Neuronal stem cell (in vitro differentiated cells): ENCODE results near the gene OLFML1.
A peak's percentile ranks its signal among the peaks of the same experiment; 100 is the strongest.

Experiments used
- DNase-seq: peaks from one replicate; pipeline ENCODE4 v3.0.0-alpha.2; 2013; ENCODE audit warnings: low spot score
- H2AFZ ChIP-seq: one replicate; pipeline ENCODE4 v1.6.1; 2013; ENCODE audit warnings: mild to moderate bottlenecking, low read length, inconsistent platforms
- H2AK5ac ChIP-seq: 2 replicates; pipeline ENCODE4 v1.6.1; 2013; ENCODE audit warnings: low read depth, mild to moderate bottlenecking, inconsistent platforms, low read length, moderate library complexity, mixed read lengths
- H2BK120ac ChIP-seq: 2 replicates; pipeline ENCODE4 v1.6.1; 2013; ENCODE audit warnings: low read depth, mild to moderate bottlenecking, inconsistent platforms, low read length, moderate library complexity, mixed read lengths
- H2BK12ac ChIP-seq: one replicate; pipeline ENCODE4 v1.6.1; 2013; ENCODE audit warnings: low read length, inconsistent platforms
- H2BK15ac ChIP-seq: 2 replicates; pipeline ENCODE4 v1.6.1; 2013; ENCODE audit warnings: mild to moderate bottlenecking, low read length, inconsistent platforms, mixed read lengths
- H2BK5ac ChIP-seq: one replicate; pipeline ENCODE4 v1.6.1; 2013; ENCODE audit warnings: inconsistent platforms, mild to moderate bottlenecking, low read length, moderate library complexity
- H3K14ac ChIP-seq: one replicate; pipeline ENCODE4 v1.6.1; 2013; ENCODE audit warnings: low read length, inconsistent platforms
- H3K18ac ChIP-seq: 2 replicates; pipeline ENCODE4 v1.6.1; 2013; ENCODE audit warnings: low read length, inconsistent platforms
- H3K23ac ChIP-seq: 2 replicates; pipeline ENCODE4 v1.6.1; 2013; ENCODE audit warnings: low read depth, mild to moderate bottlenecking, mixed read lengths, low read length, inconsistent platforms; ENCODE audit not compliant: poor library complexity
- H3K27ac ChIP-seq: replicated peaks from 3 replicates; pipeline ENCODE4 v1.5.1; 2013; ENCODE audit warnings: low read length, inconsistent platforms
- H3K27me3 ChIP-seq, 3 experiments: 2 replicates each; pipeline ENCODE4 v1.6.1; 2013; ENCODE audit warnings: low read length in 3 of 3, mild to moderate bottlenecking in 2 of 3, inconsistent platforms in 1 of 3, low read depth in 1 of 3, mixed read lengths in 1 of 3, moderate library complexity in 1 of 3; ENCODE audit not compliant: control insufficient read depth in 3 of 3, insufficient read depth in 3 of 3
- H3K36me3 ChIP-seq, 2 donors: replicated peaks in 1 of 2; 2 replicates each; pipeline ENCODE4 v1.6.1; 2013; ENCODE audit warnings: low read length in 2 of 2; ENCODE audit not compliant: control insufficient read depth in 2 of 2, insufficient read depth in 2 of 2
- H3K4ac ChIP-seq: 2 replicates; pipeline ENCODE4 v1.6.1; 2013; ENCODE audit warnings: inconsistent platforms, mild to moderate bottlenecking, low read length, moderate library complexity
- H3K4me1 ChIP-seq, 2 donors: 1 replicate in 1 of 2; 2 replicates in 1 of 2; pipeline ENCODE4 v1.6.1; 2013; ENCODE audit warnings: low read length in 2 of 2, low read depth in 1 of 2; ENCODE audit not compliant: control insufficient read depth in 2 of 2, insufficient read depth in 1 of 2
- H3K4me2 ChIP-seq: one replicate; pipeline ENCODE4 v1.6.1; 2013; ENCODE audit warnings: mild to moderate bottlenecking, low read length, inconsistent platforms; ENCODE audit not compliant: insufficient read depth, poor library complexity, severe bottlenecking
- H3K4me3 ChIP-seq, 2 donors: 2 replicates each; pipeline ENCODE4 v1.5.1; 2013; ENCODE audit warnings: low read length in 2 of 2, mild to moderate bottlenecking in 2 of 2, inconsistent platforms in 1 of 2, moderate library complexity in 1 of 2
- H3K79me1 ChIP-seq: one replicate; pipeline ENCODE4 v1.6.1; 2013; ENCODE audit warnings: low read depth, mild to moderate bottlenecking, inconsistent platforms, low read length, moderate library complexity
- H3K9ac ChIP-seq: one replicate; pipeline ENCODE4 v1.6.1; 2013; ENCODE audit warnings: mild to moderate bottlenecking, low read depth, low read length, inconsistent platforms; ENCODE audit not compliant: poor library complexity
- H3K9me3 ChIP-seq, 2 donors: replicated peaks in 1 of 2; 2 replicates each; pipeline versions ENCODE3 to v1.6.1; 2013; ENCODE audit warnings: low read length in 2 of 2, mild to moderate bottlenecking in 2 of 2, inconsistent platforms in 1 of 2, low read depth in 1 of 2, mixed read lengths in 1 of 2, moderate library complexity in 1 of 2; ENCODE audit not compliant: control insufficient read depth in 2 of 2, insufficient read depth in 1 of 2
- H4K8ac ChIP-seq: one replicate; pipeline ENCODE4 v1.6.1; 2013; ENCODE audit warnings: low read depth, mild to moderate bottlenecking, inconsistent platforms, low read length, moderate library complexity
- H4K91ac ChIP-seq: one replicate; pipeline ENCODE4 v1.6.1; 2013; ENCODE audit warnings: low read length, low read depth, mild to moderate bottlenecking, inconsistent platforms; ENCODE audit not compliant: poor library complexity
- WGBS, 2 donors: extraction: QIAGEN DNeasy Blood & Tissue Kit; methylation state at CpG; one replicate each; pipeline ENCODE4 v1.1.7; 2013; ENCODE audit warnings: missing lambda C conversion rate in 2 of 2, mixed read lengths in 1 of 2; ENCODE audit not compliant: insufficient read length in 2 of 2, insufficient replicate concordance in 1 of 2; ENCODE audit errors: extremely low coverage in 2 of 2; 5-methylcytosine and 5-hydroxymethylcytosine counted together

The OLFML1 gene

DNA sequence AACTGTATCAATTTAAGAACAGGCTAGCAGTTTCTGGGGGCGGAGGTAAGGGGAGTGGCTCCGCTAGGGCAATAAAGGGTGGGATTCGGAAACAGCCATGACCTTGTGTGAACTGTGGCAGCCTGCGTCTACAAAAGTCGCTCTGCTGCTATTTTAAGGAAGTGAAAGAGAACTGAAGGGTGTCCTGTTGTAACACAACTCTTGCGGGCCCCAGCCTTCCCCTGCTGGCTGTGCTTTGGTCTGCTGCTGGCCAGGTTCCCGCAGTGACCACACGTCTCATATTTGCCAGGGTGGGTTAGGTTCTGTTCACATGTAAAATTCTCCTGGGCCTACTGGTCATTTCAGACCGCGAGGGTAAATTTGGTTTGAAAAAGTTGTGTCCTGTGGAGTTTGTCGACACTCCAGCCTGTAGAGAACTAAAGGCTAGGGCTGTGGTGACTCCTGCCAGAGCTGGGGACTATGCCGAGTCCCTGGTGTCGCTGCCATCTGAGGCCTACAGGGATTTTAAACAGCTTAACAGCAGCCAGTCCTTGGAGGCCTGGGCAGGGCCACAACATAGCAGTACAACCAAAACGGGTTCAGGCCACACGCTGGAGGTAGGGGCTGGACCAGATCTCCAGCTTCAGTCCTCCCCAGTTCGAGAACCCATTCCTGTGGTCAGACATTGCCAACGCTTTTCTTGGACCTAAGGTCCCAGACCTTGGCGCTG, 27.4 kb downstream of the OLFML1 start:
- no CpG with 5 or more reads among the region's 18 CpGs for WGBS, 2 donors
- Histone ChIP-seq H2BK5ac (no peak overlapping the region), H3K4me3 (peak overlapping the region; percentile 61 to 88)

DNA sequence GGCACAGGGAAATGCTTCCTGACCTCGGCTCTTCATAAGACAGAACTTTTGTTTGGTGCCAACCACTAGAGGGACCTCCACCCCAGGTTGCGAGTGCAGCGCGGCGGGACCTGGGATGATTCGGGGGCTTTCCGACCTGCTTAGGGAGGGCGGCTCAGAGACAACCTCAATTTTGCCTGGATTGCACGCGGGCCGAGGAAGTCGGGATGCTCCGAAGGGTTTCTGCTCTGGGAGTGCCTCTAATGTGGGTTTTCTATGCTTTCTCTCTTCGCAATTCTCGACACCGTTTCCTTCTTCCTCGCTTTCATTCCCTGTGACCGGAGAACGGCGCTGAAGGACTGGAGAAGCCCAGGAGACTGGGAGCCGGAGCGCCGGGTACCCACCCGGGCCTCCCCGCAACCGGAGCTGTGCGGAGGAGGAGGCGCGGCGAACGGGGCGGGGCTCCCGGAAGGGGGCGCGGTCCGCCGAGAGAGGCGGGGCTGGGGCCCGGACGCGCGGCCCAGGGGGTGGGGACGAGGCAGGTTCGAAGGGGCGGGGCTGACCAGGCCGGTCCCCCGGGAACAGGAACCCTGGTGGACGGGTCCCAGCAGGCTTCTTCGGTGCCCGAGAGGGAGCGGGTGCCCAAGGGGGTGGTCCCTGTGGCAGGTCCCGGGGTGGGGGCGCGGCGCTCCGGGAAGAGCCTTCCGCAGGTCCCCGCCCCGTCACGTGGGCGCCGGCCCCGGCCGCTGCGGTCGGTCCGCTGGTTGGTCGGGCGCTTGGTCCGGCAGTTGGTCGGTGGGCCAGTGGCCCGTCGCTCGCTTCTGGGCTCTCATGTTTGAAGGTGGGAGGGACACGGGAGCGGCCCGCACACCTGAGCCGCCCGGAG, 28.2 kb downstream of the OLFML1 start, which contains the start of gene PPFIBP2:
TSS of gene PPFIBP2 (plus strand) at position 766 of the 865 bp plus-strand sequence. CDS start 35,477 bp downstream, outside the sequence.
- peak within 1 kb of the TSS; percentile 98 for H3K14ac ChIP-seq
- peak; percentile 74 for DNase-seq
- peak within 1 kb of the TSS; percentile 91 for H3K9ac ChIP-seq
- H3K18ac ChIP-seq, result peak within 1 kb of the TSS; percentile 96
- peak within 1 kb of the TSS; percentile 85 for H3K23ac ChIP-seq
- H2AFZ ChIP-seq, result peak within 1 kb of the TSS; percentile 99
- peak within 1 kb of the TSS; percentile 97 for H3K4me2 ChIP-seq
- H3K36me3 ChIP-seq, result no peaks in the 10 kb centered on the region
- H3K27ac ChIP-seq, result peak within 1 kb of the TSS; percentile 78
- H2BK5ac ChIP-seq, result peak within 1 kb of the TSS; percentile 85
- H2BK120ac ChIP-seq, result no peak within 1 kb of the TSS
- H3K27me3 ChIP-seq, result peaks cover 0 to 61% (median 13%) of the 10 kb centered on the region in 3 experiments
- peak within 1 kb of the TSS; percentile 10 for H2BK12ac ChIP-seq
- no peak within 1 kb of the TSS for H2AK5ac ChIP-seq
- no peaks in the 10 kb centered on the region for H3K9me3 ChIP-seq
- peak within 1 kb of the TSS; percentile 82 for H4K8ac ChIP-seq
- peak within 1 kb of the TSS; percentile 84 for H2BK15ac ChIP-seq
- H3K79me1 ChIP-seq, result no peaks in the 10 kb centered on the region
- H3K4ac ChIP-seq, result peak within 1 kb of the TSS; percentile 84
- peak within 1 kb of the TSS; percentile 61 to 88 for H3K4me3 ChIP-seq
- no CpG with 5 or more reads among the region's 79 CpGs for WGBS, 2 donors
- peaks cover 6 to 10% of the 10 kb centered on the region in 2 donors for H3K4me1 ChIP-seq
- no peak within 1 kb of the TSS for H4K91ac ChIP-seq

More for the DNA sequence above, 27.4 kb downstream of the OLFML1 start:
- H2AFZ ChIP-seq, result peak overlapping the region; percentile 99
- H2AK5ac ChIP-seq, result no peak overlapping the region
- H3K18ac ChIP-seq, result peak overlapping the region; percentile 48
- no peak overlapping the region for H2BK120ac ChIP-seq
- no peak overlapping the region for H4K91ac ChIP-seq
- H3K36me3 ChIP-seq, result no peaks in the 10 kb centered on the region
- H3K27me3 ChIP-seq, result peaks cover 0 to 60% (median 13%) of the 10 kb centered on the region in 3 experiments
- no peak overlapping the region for H2BK12ac ChIP-seq
- peak overlapping the region; percentile 70 for H3K4me2 ChIP-seq
- H2BK15ac ChIP-seq, result no peak overlapping the region
- no peaks in the 10 kb centered on the region for H3K9me3 ChIP-seq
- H3K27ac ChIP-seq, result peak overlapping the region; percentile 78
- H3K4ac ChIP-seq, result no peak overlapping the region
- H3K79me1 ChIP-seq, result no peaks in the 10 kb centered on the region
- H4K8ac ChIP-seq, result no peak overlapping the region
- H3K14ac ChIP-seq, result no peak overlapping the region
- no peak overlapping the region for H3K9ac ChIP-seq
- DNase-seq, result no peak
- H3K4me1 ChIP-seq, result peaks cover 6 to 10% of the 10 kb centered on the region in 2 donors
- no peak overlapping the region for H3K23ac ChIP-seq

DNA sequence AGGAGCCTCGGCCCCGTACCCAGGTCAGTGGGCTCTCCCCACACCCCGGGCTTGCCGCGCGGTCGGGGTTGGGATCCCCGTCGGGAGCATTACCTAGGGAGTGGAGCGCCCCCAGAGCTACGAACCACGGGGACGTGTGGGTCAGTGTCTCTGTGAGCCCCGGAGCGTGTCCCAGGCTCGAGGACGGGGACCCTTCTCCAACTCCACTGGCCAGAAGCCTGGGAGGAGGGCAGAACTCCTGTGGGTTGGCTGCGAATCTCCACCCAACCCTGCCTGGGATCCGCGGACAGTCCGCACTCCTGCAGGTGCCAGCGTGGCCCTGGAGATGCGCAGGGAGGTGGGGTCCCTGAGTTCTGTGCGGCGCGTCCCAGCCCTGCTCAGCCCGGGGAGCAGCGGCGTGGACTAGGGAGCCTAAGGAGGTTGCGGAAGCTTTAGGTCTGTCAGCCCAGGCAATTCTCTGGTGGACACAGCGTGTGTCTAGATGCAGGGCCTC, 28.8 kb downstream of the OLFML1 start:
- Histone ChIP-seq H2AFZ (peak overlapping the region; percentile 99), H3K9me3 (no peaks in the 10 kb centered on the region), H2BK120ac (no peak overlapping the region), H2BK15ac (peak overlapping the region; percentile 84), H3K27me3 (peaks cover 0 to 66% (median 13%) of the 10 kb centered on the region in 3 experiments), H3K18ac (peak overlapping the region; percentile 96), H3K9ac (peak overlapping the region; percentile 91), H3K14ac (peak overlapping the region; percentile 98), H2AK5ac (no peak overlapping the region), H3K4me1 (peaks cover 6 to 10% of the 10 kb centered on the region in 2 donors), H2BK12ac (peak overlapping the region; percentile 10), H3K23ac (peak overlapping the region; percentile 85), H3K79me1 (no peaks in the 10 kb centered on the region), H4K8ac (peak overlapping the region; percentile 82), H3K4me3 (peak overlapping the region; percentile 61 to 88), H3K36me3 (no peaks in the 10 kb centered on the region), H2BK5ac (peak overlapping the region; percentile 85), H3K27ac (no peak overlapping the region), H3K4me2 (peak overlapping the region; percentile 97), H3K4ac (peak overlapping the region; percentile 84), H4K91ac (no peak overlapping the region)
- no peak for DNase-seq
- no CpG with 5 or more reads among the region's 31 CpGs for WGBS, 2 donors
